Epidermal melanocyte (primary cell): ENCODE results near the gene LAMTOR1.

Experiments
- DNase-seq: peaks from one replicate; pipeline ENCODE4 v3.0.0; 2011; ENCODE audit warnings: low spot score; ENCODE audit not compliant: insufficient read length

LAMTOR1 gene

GRCh38 chr11:72119198-72119597, 16.1 kb upstream of the LAMTOR1 start:
- DNase-seq = no peak

- DNase-seq = no peak
Measured at GRCh38 chr11:72116019-72116755, 13.1 kb upstream of the LAMTOR1 start.

GRCh38 chr11:72114570-72114969, 11.5 kb upstream of the LAMTOR1 start:
- no peak for DNase-seq

- DNase-seq = no peak
Measured at GRCh38 chr11:72112978-72113808, 10.1 kb upstream of the LAMTOR1 start.

- peak; percentile 84 for DNase-seq
Measured at GRCh38 chr11:72112143-72112977, 9.3 kb upstream of the LAMTOR1 start, which contains the start of gene ANAPC15. Gene ANAPC15, minus strand, starts transcription at chr11:72112695. Its CDS starts 1,419 bp downstream, at chr11:72111276.

GRCh38 chr11:72111300-72112142, 8.4 kb upstream of the LAMTOR1 start:
- DNase-seq = no peak

GRCh38 chr11:72105888-72106287, 2.8 kb upstream of the LAMTOR1 start, which contains the start of gene TOMT:
Gene TOMT, plus strand, starts transcription at chr11:72105924. Its CDS starts 28 bp downstream, at chr11:72105952.
- no peak for DNase-seq

GRCh38 chr11:72103754-72104167, 664 bp upstream of the LAMTOR1 start:
- no peak for DNase-seq

GRCh38 chr11:72102631-72102945, 509 bp downstream of the LAMTOR1 start:
- DNase-seq = no peak

- DNase-seq = no peak
Measured at GRCh38 chr11:72102162-72102561, 935 bp downstream of the LAMTOR1 start.

- no peak for DNase-seq
Measured at GRCh38 chr11:72100462-72100861, 2.6 kb downstream of the LAMTOR1 start.

- no peak for DNase-seq
Measured at GRCh38 chr11:72100009-72100408, 3.1 kb downstream of the LAMTOR1 start.

GRCh38 chr11:72098741-72099140, 4.4 kb downstream of the LAMTOR1 start:
- no peak for DNase-seq

- DNase-seq = peak; percentile 74
Measured at GRCh38 chr11:72091292-72091691, 11.8 kb downstream of the LAMTOR1 start.

GRCh38 chr11:72088076-72088808, 14.9 kb downstream of the LAMTOR1 start:
- DNase-seq = no peak

GRCh38 chr11:72085621-72086351, 17.3 kb downstream of the LAMTOR1 start:
- DNase-seq = no peak

- DNase-seq = no peak
Measured at GRCh38 chr11:72084965-72085364, 18.1 kb downstream of the LAMTOR1 start.

GRCh38 chr11:72084076-72084475, 19.0 kb downstream of the LAMTOR1 start:
- DNase-seq = no peak

- DNase-seq = no peak
Measured at GRCh38 chr11:72083414-72083813, 19.7 kb downstream of the LAMTOR1 start.
